Right ventricle myocardium inferior (tissue), 1 donor: ENCODE data around the gene BTBD9. TPM values are rescaled to one million over a fixed set of nuclear protein-coding genes. Genes with fewer than 3 reads are reported as not detected.

Experiments
- total RNA-seq: library from RNA; stranded (reverse); fragmentation: NEBNext Ultra II Directional; extraction: Animal tissue kit (Norgen Biotek cat#: 25700); gene quantifications from one replicate; pipeline ENCODE4 v1.2.1, GENCODE V29; 2021
- donor health status: DM: no; HTN: yes; CAD: no; lungs with severe emphysema.

Gene BTBD9
- total RNA-seq, 1 donor from 2014 or later = 16.8 TPM

Other genes with a start within 250 kb of the BTBD9 start
- gene GLO1, start 63.2 kb upstream of the BTBD9 start, total RNA-seq = 89.5 TPM
- not detected for gene DNAH8, start 75.4 kb upstream of the BTBD9 start, total RNA-seq